ENCODE measurements around the gene ICE1.

ICE1 gene, protein sequence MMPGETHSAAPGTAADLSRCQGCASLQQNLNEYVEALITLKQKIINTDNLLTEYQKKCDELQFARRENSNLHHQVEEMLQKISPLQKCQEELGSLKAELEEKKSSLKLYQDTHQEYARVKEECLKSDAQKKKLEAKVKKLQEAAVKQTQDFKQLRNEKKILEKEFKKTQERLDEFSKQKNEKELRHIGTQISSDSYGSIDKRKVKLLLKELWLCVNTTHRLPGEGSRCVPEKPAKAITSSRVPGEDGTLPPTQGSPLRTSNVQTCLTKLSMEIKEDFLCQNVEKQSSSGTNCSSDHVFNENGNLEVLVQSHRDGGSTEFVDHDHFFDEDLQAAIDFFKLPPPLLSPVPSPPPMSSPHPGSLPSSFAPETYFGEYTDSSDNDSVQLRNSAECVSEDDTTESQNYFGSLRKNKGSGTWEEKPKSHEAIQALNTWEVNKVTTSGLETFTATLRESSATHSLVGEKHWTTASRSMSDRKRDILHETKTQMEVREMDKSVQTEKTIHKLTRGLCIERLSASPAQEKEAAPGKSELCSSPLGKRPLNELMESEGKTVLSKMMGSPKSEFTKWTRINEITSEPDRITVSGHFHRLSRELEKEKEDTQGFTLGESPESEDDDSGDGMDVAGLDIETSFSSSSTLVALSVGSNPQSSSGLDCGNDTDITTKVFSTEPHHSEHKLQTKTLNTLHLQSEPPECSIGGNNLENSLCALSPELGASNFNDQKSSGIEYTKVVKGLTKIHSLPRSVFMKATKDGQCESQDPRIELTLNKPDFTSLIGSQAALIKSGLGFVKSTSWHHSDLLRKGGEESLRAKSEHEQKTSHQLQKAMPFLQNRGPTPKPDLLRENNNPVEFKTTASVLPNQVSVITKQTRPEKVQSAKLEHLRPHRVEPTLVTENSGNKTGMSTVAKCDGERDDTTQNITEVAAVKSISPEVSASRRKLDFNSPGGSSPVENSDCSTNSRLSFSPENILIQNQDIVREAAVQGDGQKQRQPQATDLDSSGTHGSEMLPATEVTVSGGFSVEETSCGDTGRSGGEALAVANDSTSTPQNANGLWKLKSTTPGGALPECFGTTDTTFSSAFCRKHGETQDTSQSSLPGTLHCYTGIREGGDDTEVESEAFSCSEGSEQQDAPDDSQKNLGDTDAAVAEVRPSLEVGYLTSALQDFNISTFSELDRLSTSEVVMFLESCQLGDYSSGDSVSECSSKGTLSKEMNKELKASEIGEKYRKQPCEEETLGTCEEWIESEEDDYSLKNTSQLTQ (N-terminal part only)

DNA sequence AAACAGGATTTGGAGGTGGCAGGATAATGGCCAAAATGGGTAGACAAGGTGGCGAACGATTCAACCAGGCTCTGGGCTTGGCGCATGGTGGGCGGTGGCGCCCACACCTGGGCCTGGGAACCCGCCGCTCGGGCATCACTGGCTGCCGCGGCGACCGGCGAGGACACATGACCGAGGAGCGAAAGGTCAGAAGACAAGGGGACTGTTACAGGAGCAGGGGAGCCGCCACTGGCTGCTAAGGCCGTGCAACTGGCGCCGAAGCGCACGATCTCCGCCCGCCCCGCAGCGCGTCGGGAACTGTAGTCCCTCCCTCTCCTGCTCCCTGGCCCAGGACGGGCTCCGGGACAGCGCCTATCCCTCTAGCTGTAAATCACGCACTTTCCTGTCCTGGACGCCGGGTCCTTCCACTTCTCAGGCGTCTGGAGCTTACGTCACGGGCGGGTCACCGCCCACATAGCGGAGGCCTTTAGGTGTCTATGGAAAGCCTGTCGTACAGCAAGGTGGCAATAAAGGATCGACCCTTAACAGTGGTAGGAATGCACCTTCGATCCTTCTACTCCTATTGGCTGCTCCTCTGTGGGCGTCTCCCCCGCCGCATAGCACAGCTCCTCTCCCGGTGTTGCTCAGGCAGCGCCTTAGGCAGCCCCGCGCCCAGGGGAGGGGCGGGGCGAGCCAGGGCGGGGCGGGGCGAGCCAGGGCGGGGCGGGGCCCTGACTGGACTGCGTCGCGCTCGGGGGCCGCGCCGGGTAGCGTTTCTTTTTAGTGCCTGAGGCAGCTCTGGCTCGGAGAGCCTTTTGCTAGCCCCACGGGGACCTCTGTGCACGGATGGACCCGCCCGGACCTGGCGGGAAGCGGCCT is at the start of gene ICE1:
TSS of gene ICE1 (plus strand) at position 717 of the 858 bp plus-strand sequence. CDS start 239 bp downstream, outside the sequence.
- TF ChIP-seq, protein P1, sequence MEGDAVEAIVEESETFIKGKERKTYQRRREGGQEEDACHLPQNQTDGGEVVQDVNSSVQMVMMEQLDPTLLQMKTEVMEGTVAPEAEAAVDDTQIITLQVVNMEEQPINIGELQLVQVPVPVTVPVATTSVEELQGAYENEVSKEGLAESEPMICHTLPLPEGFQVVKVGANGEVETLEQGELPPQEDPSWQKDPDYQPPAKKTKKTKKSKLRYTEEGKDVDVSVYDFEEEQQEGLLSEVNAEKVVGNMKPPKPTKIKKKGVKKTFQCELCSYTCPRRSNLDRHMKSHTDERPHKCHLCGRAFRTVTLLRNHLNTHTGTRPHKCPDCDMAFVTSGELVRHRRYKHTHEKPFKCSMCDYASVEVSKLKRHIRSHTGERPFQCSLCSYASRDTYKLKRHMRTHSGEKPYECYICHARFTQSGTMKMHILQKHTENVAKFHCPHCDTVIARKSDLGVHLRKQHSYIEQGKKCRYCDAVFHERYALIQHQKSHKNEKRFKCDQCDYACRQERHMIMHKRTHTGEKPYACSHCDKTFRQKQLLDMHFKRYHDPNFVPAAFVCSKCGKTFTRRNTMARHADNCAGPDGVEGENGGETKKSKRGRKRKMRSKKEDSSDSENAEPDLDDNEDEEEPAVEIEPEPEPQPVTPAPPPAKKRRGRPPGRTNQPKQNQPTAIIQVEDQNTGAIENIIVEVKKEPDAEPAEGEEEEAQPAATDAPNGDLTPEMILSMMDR (conservative IDR thresholded peaks at IDR 0.05; ENCODE audit: low read depth) = no peak
- H3K27ac ChIP-seq = peak within 1 kb of the TSS; percentile 96
- DNase-seq (ENCODE audit: low spot score) = peak; percentile 97
- POLR2A ChIA-PET (ENCODE audit: low non-redundant PET) = no interaction called here
- CTCF ChIA-PET = interaction anchor here (0.7 to 0.8 kb wide), 3 partner anchors 18 to 543 kb away, joined by 3 to 7 read pairs (median 3); no protein-coding TSS in a partner anchor

DNA sequence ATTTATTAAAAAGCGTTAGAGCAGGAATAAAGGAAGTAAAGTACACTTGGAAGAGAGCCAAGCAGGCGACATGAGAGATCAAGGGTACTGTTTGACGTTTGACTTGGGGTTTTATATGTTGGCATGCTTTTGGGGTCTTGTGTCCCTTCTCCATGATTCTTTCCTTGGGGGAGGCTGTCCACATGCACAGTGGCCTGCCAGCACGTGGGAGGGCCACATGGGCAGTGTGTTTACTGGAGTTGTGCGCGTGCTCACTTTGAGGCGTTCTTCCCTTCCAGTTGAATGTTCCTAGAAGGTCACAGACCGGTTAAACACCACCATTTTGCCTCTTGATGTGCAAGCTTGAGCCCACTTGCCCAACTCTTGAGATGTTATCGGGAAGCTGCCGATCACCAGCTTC is 49.5 kb upstream of the ICE1 start:
- DNase-seq (ENCODE audit: low spot score) = no peak
- H3K27ac ChIP-seq = no peak overlapping the region; the same call in 1 of the 2 replicates
- CTCF ChIA-PET = no interaction called here
- TF ChIP-seq, protein P1 (conservative IDR thresholded peaks at IDR 0.05; ENCODE audit: low read depth) = no peak
- POLR2A ChIA-PET (ENCODE audit: low non-redundant PET) = no interaction called here

DNA sequence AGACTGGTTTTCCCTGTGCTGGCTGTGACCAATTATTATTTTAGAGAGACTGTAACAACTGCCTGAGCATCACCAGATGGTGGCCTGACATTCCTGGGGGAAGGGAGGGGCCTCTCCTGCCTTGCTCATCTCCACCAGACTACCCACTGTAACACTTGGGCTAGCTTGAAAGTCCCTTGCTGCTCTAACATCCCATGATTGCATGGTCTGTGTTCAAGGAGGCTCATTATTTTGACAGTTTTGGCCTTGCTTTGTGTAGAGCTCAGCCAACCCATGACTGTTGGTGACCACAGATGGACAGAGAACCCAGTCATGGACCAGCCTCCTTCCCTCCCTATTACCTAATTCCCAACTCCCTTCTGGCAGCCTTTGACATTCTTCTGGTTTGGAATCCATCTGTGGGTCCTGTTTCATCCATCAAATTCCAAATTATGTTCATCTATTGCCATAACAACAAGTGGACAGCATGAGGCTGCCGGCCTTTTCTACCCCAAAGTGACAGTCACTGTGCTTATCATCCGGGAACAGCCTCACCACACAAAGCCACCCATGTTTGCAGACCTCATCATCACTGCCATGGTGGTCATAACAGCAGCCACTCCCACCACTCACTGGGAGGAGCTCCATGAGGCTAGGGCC is 49.0 kb upstream of the ICE1 start:
- POLR2A ChIA-PET (ENCODE audit: low non-redundant PET) = no interaction called here
- TF ChIP-seq, protein P1 (conservative IDR thresholded peaks at IDR 0.05; ENCODE audit: low read depth) = no peak
- peak overlapping the region; percentile 59 for H3K27ac ChIP-seq
- CTCF ChIA-PET = no interaction called here
- no peak for DNase-seq (ENCODE audit: low spot score)

DNA sequence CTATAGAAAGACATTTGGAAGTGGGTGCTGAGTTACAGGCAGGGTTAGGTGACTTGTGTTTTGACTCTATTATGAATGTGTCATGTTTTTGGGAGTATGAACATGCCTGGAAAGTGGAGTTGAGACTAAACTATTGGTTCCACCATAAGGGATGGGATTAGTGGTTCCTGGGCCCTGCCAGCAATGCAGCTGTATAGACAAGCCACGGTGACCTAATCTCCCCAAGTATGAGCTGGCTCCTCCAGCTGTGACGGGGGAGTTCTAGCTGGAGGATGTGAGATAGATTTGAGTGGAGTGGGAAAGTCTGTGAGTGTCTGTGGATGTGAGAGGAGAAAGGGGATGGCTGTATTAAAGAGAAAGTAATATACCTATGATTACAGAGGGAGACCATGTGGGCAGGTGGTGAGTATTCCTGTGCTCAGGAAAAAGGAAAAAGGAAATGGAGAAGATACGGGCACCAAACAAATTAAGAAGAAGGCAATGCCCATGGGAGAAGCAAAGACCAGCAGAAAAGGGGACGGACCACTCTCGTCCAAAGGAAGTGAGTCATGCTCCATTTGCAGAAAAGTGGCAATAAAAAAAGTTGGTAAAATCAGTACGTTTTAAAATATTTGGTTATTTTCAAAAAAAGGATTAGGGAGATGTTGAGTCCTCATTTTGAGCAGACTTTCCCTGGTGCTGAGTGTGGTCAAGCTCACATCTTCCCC is 48.3 kb upstream of the ICE1 start:
- ChIA-PET CTCF (no interaction called here), POLR2A (ENCODE audit: low non-redundant PET) (no interaction called here)
- TF ChIP-seq, protein P1 (conservative IDR thresholded peaks at IDR 0.05; ENCODE audit: low read depth) = no peak
- peak overlapping the region; percentile 59 for H3K27ac ChIP-seq
- DNase-seq (ENCODE audit: low spot score) = no peak

DNA sequence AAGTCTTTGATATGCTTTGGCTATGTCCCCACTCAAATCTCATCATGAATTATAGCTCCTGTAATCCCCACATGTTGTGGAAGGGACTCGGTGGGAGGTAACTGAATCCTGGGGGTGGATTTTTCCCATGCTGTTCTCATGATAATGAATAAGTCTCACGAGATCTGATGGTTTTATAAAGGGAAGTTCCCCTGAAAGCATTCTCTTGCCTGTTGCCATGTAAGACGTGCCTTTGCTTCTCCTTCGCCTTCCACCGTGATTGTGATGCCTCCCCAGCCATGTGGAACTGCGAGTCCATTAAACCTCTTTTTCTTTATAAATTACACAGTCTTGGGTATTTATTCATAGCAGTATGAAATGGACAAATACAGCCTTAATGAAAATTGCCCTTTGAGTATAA is 44.7 kb upstream of the ICE1 start:
- CTCF ChIA-PET = no interaction called here
- POLR2A ChIA-PET (ENCODE audit: low non-redundant PET) = no interaction called here
- TF ChIP-seq, protein P1 (conservative IDR thresholded peaks at IDR 0.05; ENCODE audit: low read depth) = no peak
- DNase-seq (ENCODE audit: low spot score) = no peak
- no peak overlapping the region for H3K27ac ChIP-seq
